ENCODE data around the gene ANKRD18A.
A peak's percentile ranks its signal among the peaks of the same experiment; 100 is the strongest.

Gene ANKRD18A

DNA sequence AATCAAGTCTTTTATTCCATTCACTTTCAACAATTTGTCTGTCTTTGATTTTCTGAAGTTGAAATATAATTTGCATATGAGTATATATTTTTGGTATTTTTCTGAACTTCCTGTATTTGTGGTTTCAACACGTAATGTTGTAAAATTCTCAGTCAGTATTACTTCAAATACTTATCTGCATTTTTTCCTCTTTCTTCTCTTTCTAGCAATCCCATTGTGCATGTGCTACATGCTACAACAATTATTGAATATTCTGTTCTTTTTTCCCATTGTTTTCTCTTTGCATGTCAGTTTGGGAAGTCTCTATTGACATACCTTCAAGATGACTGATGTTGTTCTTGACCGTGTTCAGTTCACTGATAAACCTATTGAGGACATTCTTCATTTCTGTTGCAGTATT, 5.6 kb upstream of the ANKRD18A start (continued):
- TF ChIP-seq, protein P1, sequence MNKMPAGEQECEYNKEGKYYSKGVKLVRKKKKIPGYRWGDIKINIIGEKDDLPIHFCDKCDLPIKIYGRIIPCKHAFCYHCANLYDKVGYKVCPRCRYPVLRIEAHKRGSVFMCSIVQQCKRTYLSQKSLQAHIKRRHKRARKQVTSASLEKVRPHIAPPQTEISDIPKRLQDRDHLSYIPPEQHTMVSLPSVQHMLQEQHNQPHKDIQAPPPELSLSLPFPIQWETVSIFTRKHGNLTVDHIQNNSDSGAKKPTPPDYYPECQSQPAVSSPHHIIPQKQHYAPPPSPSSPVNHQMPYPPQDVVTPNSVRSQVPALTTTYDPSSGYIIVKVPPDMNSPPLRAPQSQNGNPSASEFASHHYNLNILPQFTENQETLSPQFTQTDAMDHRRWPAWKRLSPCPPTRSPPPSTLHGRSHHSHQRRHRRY (tag by site-specific recombination; IDR thresholded peaks at IDR 0.05), result no peak
- TF ChIP-seq SP3 (tag by site-specific recombination; IDR thresholded peaks at IDR 0.05) (no peak), ZFP69B (tag by site-specific recombination; IDR thresholded peaks at IDR 0.05) (no peak), GLIS1 (tag by site-specific recombination; IDR thresholded peaks at IDR 0.05) (no peak), ZXDB (tag by site-specific recombination; IDR thresholded peaks at IDR 0.05) (no peak), ZNF791 (tag by site-specific recombination; IDR thresholded peaks at IDR 0.05) (no peak), ZNF544 (tag by site-specific recombination; IDR thresholded peaks at IDR 0.05) (no peak), ZNF433 (tag by site-specific recombination; IDR thresholded peaks at IDR 0.05; ENCODE audit: low read depth) (no peak)
- TF ChIP-seq, protein P2, sequence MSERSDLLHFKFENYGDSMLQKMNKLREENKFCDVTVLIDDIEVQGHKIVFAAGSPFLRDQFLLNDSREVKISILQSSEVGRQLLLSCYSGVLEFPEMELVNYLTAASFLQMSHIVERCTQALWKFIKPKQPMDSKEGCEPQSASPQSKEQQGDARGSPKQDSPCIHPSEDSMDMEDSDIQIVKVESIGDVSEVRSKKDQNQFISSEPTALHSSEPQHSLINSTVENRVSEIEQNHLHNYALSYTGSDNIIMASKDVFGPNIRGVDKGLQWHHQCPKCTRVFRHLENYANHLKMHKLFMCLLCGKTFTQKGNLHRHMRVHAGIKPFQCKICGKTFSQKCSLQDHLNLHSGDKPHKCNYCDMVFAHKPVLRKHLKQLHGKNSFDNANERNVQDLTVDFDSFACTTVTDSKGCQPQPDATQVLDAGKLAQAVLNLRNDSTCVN (tag by site-specific recombination; optimal IDR thresholded peaks at IDR 0.05), result no peak

DNA sequence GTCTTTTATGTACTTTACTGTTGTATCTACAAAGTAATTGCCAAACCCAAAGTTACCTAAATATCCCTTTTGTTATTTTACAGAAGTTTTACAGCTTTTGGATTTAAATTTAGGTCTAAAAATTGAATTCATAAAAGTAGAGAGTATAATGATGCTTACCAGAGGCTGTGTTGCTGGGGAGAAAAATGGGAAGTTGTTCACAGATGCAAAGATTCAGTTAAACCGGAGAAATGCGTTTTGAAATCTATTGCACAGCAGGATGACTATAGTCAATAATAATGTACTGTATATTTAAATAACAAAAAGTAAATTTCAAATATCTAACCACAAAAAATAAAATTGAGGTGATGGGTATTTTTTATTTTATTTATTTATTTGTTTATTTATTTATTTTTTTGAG, 2.6 kb upstream of the ANKRD18A start:
- H3K4me3 ChIP-seq (ENCODE audit: low read depth, low read length), result peak overlapping the region; percentile 66
- no peaks in the 10 kb centered on the region for H3K36me3 ChIP-seq (ENCODE audit: control insufficient read depth in 2 of 2, insufficient read depth in 1 of 2, low read length in 2 of 2)
- no peak for TF ChIP-seq ZNF837 (tag by site-specific recombination; IDR thresholded peaks at IDR 0.05)
- TF ChIP-seq HOXC10 (CRISPR knock-in tag; IDR thresholded peaks at IDR 0.05), result no peak
- TF ChIP-seq ZBTB20 (tag by site-specific recombination; IDR thresholded peaks at IDR 0.05), result no peak
- TF ChIP-seq ZNF404 (tag by site-specific recombination; IDR thresholded peaks at IDR 0.05), result no peak
- no peak for TF ChIP-seq ZNF112 (tag by site-specific recombination; IDR thresholded peaks at IDR 0.05)
- H3K4me1 ChIP-seq (ENCODE audit: control insufficient read depth, insufficient read depth, low read length), result no peaks in the 10 kb centered on the region
- H3K9me3 ChIP-seq (ENCODE audit: control insufficient read depth, insufficient read depth, low read depth, low read length), result no peaks in the 10 kb centered on the region
- ChIA-PET CTCF (interaction anchor here (0.6 to 1.9 kb wide), 3 partner anchors 9 to 24 kb away, joined by 3 to 10 read pairs (median 4); no protein-coding TSS in a partner anchor), POLR2A (interaction anchor here (1.6 kb wide), 1 partner anchor 9 kb away, joined by 5 read pairs; no protein-coding TSS in a partner anchor)
- peak overlapping the region; percentile 96; the same call in 1 of the 2 replicates for H3K27ac ChIP-seq (ENCODE audit: extremely low read depth, low read depth, low read length)

DNA sequence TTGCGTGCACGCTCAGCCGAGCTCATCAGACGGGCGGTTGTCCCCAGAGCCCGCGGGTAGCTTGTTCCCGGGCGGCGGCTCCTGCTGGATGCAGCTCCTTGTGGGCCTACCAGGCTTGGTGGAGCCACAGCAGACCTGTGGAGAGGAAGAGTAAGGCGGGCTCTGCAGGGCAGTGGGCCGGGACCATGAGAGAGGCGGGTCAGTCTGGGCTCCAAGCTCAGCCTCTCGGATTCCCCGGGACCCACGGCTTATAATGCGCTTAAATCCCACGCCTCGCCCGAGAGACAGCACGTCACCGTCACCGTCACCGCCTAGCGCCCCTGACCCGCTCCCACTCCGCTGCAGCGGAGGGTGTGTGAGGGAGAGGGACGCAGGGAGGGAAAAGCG, 1.9 kb upstream of the ANKRD18A start:
- Histone ChIP-seq H3K27ac (ENCODE audit: extremely low read depth, low read depth, low read length) (peak overlapping the region; percentile 96), H3K4me1 (ENCODE audit: control insufficient read depth, insufficient read depth, low read length) (no peaks in the 10 kb centered on the region), H3K9me3 (ENCODE audit: control insufficient read depth, insufficient read depth, low read depth, low read length) (no peaks in the 10 kb centered on the region), H3K36me3 (ENCODE audit: control insufficient read depth in 2 of 2, insufficient read depth in 1 of 2, low read length in 2 of 2) (no peaks in the 10 kb centered on the region), H3K4me3 (ENCODE audit: low read depth, low read length) (peak overlapping the region; percentile 66)
- CTCF ChIA-PET, result interaction anchor here (0.6 to 1.9 kb wide), 7 partner anchors 10 to 106 kb away, joined by 3 to 10 read pairs (median 3); no protein-coding TSS in a partner anchor
- POLR2A ChIA-PET, result interaction anchor here (0.8 to 1.6 kb wide), 2 partner anchors 10 to 21 kb away, joined by 3 to 5 read pairs; no protein-coding TSS in a partner anchor
- TF ChIP-seq, protein P3, sequence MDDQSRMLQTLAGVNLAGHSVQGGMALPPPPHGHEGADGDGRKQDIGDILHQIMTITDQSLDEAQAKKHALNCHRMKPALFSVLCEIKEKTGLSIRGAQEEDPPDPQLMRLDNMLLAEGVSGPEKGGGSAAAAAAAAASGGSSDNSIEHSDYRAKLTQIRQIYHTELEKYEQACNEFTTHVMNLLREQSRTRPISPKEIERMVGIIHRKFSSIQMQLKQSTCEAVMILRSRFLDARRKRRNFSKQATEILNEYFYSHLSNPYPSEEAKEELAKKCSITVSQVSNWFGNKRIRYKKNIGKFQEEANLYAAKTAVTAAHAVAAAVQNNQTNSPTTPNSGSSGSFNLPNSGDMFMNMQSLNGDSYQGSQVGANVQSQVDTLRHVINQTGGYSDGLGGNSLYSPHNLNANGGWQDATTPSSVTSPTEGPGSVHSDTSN (CRISPR knock-in tag; IDR thresholded peaks at IDR 0.05), result no peak
- TF ChIP-seq ZNF629 (tag by site-specific recombination; IDR thresholded peaks at IDR 0.05) (peak; percentile 79), ZBTB20 (tag by site-specific recombination; IDR thresholded peaks at IDR 0.05) (peak; percentile 99), ZNF529 (tag by site-specific recombination; IDR thresholded peaks at IDR 0.05; ENCODE audit: insufficient replicate concordance) (no peak), TCF7L2 (IDR thresholded peaks at IDR 0.05; ENCODE audit: borderline replicate concordance, low read depth, low read length) (no peak), ZSCAN16 (tag by site-specific recombination; IDR thresholded peaks at IDR 0.05) (no peak), SP3 (tag by site-specific recombination; IDR thresholded peaks at IDR 0.05) (peak; percentile 44), BCL11A (tag by site-specific recombination; IDR thresholded peaks at IDR 0.05; ENCODE audit: low read depth) (no peak), ZNF404 (tag by site-specific recombination; IDR thresholded peaks at IDR 0.05) (no peak), ZFP41 (tag by site-specific recombination; IDR thresholded peaks at IDR 0.05; ENCODE audit: borderline replicate concordance) (no peak), ZFP69B (tag by site-specific recombination; IDR thresholded peaks at IDR 0.05) (no peak), ZFHX2 (tag by site-specific recombination; conservative IDR thresholded peaks at IDR 0.05) (peak; percentile 55), ZNF292 (tag by site-specific recombination; IDR thresholded peaks at IDR 0.05; ENCODE audit: borderline replicate concordance, low read depth) (no peak)
- TF ChIP-seq, protein P4, sequence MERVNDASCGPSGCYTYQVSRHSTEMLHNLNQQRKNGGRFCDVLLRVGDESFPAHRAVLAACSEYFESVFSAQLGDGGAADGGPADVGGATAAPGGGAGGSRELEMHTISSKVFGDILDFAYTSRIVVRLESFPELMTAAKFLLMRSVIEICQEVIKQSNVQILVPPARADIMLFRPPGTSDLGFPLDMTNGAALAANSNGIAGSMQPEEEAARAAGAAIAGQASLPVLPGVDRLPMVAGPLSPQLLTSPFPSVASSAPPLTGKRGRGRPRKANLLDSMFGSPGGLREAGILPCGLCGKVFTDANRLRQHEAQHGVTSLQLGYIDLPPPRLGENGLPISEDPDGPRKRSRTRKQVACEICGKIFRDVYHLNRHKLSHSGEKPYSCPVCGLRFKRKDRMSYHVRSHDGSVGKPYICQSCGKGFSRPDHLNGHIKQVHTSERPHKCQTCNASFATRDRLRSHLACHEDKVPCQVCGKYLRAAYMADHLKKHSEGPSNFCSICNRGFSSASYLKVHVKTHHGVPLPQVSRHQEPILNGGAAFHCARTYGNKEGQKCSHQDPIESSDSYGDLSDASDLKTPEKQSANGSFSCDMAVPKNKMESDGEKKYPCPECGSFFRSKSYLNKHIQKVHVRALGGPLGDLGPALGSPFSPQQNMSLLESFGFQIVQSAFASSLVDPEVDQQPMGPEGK (tag by site-specific recombination; IDR thresholded peaks at IDR 0.05), result no peak
- TF ChIP-seq, protein P5, sequence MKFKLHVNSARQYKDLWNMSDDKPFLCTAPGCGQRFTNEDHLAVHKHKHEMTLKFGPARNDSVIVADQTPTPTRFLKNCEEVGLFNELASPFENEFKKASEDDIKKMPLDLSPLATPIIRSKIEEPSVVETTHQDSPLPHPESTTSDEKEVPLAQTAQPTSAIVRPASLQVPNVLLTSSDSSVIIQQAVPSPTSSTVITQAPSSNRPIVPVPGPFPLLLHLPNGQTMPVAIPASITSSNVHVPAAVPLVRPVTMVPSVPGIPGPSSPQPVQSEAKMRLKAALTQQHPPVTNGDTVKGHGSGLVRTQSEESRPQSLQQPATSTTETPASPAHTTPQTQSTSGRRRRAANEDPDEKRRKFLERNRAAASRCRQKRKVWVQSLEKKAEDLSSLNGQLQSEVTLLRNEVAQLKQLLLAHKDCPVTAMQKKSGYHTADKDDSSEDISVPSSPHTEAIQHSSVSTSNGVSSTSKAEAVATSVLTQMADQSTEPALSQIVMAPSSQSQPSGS (tag by site-specific recombination; IDR thresholded peaks at IDR 0.05; ENCODE audit: low read depth), result 0 out of 2 replicates have a peak, but pooled peaks have one; percentile 4
- TF ChIP-seq, protein P6, sequence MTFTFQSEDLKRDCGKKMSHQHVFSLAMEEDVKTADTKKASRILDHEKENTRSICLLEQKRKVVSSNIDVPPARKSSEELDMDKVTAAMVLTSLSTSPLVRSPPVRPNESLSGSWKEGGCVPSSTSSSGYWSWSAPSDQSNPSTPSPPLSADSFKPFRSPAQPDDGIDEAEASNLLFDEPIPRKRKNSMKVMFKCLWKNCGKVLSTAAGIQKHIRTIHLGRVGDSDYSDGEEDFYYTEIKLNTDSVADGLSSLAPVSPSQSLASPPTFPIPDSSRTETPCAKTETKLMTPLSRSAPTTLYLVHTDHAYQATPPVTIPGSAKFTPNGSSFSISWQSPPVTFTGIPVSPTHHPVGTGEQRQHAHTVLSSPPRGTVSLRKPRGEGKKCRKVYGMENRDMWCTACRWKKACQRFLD (tag by site-specific recombination; IDR thresholded peaks at IDR 0.05), result no peak

All from HEK293 (cell line).